Glomerular endothelial cell (primary cell): ENCODE data around the gene CATSPERZ. TPM values are rescaled to one million over a fixed set of nuclear protein-coding genes. Genes with fewer than 3 reads are reported as not detected.

ENCODE experiments used
- DNase-seq: peaks from one replicate; pipeline ENCODE4 v3.0.0-alpha.2; 2011; ENCODE audit warnings: low read depth, low spot score; ENCODE audit errors: extremely low read depth
- total RNA-seq: library from RNA; depleted of rRNA; stranded (reverse); fragments of >200 nt; gene quantifications from 2 replicates; pipeline ENCODE4 v1.2.3, GENCODE V29; 2015

CATSPERZ gene, protein sequence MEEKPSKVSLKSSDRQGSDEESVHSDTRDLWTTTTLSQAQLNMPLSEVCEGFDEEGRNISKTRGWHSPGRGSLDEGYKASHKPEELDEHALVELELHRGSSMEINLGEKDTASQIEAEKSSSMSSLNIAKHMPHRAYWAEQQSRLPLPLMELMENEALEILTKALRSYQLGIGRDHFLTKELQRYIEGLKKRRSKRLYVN
- total RNA-seq, result not detected in 2 replicates

DNA sequence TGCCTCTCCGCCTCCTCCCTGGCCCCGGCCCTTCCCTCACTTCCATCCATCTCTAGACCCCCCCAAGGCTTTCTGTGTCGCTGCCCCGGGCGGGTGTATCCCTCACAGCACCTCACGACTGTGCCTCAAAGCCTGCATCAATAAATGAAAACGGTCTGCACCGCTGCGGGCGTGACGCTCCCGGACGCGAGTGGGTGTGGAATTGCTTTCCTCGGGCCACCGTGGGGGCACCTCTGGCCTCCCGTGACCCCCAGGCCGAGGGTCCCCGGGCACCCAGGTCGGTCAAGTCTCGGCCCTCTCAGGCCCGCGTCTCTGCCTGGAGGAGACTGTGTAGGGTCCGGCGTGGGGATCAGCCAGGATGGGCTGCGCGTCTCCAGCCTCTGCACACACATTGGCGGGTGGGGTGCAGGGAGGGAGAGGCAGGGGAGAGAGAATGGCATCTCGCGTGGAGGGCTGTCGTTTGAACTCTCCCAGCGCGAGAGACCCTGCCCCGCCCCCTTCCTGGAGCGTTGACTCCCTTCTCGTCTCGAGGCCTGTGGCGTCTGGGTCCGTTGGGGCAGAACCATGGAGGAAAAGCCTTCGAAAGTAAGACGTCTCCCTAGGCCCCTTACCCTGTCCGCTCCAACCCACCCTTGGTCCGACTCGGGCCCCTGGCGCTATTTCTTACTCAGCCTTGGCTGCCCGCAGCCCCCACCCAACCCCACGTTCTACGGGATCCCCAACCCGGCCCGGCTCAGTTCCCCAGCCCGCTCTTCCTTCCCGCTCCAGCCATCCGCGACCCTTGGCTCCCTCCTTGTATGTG lies at the start of gene CATSPERZ:
TSS of gene CATSPERZ (plus strand) at position 512 of the 802 bp plus-strand sequence. CDS start at position 565, 53 bp downstream.
- no peak for DNase-seq

DNA sequence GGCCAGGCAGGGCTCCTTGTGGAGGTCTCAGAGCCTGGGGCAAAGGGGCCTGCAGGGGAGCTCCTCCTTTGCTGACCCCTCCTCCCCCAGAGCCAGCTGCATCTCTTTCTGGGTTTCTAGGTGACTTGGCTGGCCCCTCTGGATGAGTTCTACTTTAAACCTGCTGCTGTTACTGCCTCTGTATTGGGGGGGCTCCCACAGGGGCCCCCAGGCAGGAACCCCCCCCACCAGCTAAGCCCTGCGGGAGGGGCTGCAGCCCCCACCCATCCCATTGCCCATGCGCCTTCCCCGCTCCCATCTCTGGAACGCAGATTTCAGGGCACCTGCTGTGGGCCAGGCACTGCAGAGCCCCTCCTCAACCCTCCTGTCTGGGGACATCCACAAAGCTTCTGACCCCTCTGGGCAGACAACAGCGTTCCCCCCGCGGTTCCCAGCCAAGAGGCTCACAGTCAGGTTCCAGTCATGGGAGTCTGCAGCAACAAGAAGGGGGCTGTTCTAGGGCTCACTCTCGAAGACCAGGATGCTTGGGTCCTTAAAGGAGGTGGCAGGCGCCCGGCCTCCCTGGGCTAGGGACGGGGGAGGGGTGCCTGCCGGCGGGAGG lies 49.6 kb upstream of the CATSPERZ start:
- no peak for DNase-seq

DNA sequence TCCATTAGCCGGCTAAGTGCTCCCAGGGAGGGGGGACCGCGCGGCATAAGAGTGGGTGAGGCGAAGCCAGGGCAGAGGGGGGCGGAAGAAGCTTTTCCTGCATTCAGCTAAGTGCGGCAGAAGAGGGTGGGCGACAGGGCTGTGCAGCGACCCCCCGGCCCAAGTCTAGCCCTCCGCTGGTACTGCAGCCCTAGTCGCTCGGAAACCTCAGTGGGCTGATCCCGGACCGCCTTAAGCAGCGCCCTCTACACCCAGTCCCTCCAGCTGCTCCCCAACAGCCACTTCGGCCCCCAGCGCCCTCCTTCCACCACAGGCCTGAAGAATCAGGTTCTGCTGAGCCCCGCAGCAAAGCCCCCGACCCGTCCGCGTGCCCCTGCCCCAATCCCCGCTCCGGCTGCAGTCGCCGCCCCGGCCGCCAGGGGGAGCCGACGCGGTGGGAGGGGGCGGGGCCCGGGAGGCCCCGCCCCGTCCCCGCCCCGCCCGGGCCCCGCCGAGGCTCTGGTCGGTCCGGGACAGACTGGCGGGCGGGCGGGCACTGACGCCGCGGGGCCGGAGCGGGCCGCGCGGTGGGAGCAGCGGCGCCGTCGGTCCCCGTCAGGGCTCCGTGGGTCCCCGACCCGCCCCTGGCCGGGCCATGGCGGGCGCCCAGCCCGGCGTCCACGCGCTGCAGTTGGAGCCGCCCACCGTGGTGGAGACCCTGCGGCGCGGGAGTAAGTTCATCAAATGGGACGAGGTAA lies 49.0 kb upstream of the CATSPERZ start, which contains the start of gene PLCB3:
TSS of gene PLCB3 (plus strand) at position 515 of the 737 bp plus-strand sequence. CDS start at position 635, 120 bp downstream.
- no peak for DNase-seq

DNA sequence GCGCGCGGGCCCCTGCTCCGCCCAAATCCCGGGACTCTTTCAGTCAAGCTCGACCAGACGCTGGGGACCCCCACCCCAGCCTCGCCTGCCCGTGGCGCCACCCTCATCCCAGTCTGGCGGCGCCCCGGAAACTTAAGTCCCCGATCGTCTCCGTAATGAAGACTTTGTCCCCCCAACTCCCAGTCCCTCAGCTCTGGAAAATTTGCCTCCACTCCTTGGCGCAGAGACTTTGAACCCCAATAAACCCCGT lies 48.5 kb upstream of the CATSPERZ start:
- DNase-seq, result no peak

DNA sequence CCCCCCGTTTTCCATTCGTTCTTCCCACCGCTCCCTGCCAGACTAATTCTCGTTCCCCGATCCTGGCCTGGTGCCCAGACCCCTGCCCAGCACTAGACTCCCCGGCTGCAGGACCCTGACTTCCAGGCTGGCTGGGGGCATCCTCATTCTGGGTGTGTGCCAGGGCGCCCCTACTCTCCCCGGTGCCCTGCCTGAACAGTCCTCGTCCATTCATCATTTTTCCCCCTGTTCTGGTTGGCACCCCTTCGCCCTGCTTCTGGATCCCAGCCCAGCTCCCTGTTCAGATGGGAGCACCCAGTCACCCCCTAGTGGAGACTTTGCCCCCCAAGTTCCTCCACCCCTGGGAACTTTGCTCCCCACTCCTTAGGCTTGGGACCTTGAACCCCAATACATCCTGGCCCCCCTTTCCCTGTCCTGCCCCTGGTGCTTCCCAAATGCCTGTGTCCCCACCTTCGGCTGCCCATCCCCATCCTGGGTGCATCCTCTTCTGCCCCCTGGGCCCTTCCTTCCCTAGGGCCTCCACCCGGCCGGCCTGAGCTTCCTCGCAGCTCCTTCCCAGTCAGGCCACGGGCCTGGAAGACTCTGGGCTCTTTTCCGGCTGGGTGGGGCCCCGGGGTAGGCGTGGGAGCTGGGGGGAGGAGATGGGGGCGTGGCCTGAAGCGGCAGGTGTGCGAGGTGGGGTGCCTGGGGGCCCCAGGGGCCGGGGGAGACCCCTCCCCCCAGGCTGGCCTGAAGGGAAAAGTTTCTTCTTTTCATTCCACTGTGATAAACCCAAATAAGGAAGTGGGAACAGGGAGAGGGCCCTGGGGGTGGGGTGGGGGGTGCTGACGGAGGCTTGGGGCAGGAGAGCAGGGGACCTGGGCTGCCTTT lies 47.9 kb upstream of the CATSPERZ start:
- DNase-seq, result no peak

DNA sequence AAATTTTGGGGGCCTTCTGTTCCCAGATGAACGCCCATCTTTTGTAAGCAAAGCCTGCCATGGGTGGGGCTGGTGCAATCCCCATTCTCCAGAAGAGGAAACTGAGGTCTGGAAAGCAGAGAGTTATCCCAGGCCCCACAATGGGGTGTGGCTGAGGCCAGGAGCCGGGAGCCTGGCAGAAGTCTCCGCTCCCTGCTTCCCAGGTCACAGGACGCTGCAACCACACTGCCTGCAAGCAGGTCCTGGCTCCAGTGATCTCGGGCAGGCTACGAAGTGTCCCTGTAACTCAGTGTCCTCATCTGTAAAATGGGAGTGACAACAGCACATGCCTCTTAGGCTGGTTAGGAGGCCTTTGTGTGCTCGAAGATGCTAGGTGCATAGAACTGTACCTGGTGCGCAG lies 47.1 kb upstream of the CATSPERZ start:
- no peak for DNase-seq

DNA sequence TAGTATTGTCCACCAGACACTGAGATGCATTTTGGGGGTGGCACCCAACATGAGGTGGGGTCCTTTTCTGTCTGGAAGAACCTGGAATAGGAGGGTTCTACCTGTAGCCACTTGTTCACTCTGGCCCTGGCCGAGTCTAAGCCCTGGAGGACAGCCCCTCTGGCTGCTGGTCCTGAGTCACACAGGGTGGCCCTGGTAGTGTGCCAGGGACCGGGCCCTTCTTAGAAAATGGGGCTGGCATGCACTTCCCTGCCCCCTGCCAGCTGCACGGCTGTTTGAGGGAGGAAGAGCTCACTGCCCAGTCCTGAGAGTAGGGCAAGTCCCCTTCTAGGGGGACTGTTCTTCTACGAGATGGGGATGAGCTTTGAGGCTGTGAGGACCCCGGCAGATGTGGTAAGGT lies 46.7 kb upstream of the CATSPERZ start:
- no peak for DNase-seq

DNA sequence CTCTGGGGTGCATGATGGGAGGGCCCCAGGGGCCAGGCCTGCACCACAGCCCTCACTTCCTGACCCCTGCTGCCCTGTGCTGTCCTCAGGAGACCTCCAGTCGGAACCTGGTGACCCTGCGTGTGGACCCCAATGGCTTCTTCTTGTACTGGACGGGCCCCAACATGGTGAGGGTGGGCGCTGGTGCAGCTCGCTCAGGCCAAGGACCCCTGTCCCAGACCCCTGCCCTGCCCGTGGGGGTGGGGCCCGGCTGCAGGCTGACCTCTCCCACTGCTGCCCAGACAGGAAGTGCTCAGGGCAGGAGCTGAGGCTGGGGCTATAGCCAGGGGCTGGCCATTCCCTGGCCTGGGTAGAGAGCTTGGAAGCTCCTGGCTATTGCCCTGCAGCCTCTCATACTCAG lies 45.8 kb upstream of the CATSPERZ start:
- DNase-seq, result no peak

DNA sequence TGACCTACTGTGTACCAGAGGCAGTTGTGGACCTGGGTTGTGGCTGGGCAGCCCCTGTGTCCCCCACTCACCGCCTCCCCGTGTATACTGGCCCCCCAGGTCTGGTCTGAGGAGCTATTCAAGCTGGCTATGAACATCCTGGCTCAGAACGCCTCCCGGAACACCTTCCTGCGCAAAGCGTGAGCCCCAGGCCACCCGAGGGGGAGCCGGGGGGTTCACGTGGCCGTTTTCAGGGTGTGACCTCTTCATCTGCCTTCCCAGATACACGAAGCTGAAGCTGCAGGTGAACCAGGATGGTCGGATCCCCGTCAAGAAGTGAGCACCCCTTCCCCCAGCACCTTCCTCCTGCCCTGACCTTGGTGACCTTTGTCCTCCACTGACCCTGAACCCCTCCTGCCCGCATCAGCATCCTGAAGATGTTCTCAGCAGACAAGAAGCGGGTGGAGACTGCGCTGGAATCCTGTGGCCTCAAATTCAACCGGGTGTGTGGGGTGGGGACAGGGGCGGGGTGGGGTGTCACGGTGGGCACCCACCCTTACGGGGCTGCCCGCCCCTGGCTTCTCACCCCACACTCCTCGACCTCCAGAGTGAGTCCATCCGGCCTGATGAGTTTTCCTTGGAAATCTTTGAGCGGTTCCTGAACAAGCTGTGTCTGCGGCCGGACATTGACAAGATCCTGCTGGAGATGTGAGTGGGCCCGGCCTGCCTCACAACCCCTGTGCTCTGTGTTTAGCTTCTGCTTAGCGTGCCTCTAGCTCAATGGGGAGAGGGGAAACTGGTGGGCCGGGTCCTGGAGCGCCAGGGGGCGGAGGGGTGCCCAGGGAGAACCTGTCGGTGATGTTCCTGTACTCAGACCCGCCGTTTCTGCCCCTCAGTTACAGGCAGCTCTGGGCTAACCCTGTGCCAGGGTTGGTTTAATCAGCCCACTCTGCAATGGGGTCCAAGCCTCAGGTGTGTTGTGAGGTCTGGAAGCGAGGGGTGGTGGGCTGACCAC lies 44.7 kb upstream of the CATSPERZ start:
- DNase-seq, result no peak

DNA sequence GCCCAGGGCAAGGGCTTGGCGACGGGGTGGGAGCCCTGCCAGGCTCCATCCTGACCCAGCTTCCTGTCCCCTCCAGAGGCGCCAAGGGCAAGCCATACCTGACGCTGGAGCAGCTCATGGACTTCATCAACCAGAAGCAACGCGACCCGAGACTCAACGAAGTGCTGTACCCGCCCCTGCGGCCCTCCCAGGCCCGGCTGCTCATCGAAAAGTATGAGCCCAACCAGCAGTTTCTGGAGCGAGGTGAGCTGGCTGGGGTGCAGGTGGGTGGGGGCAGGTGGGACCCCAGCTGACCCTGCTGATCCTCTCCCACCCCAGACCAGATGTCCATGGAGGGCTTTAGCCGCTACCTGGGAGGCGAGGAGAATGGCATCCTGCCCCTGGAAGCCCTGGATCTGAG lies 43.9 kb upstream of the CATSPERZ start:
- no peak for DNase-seq

DNA sequence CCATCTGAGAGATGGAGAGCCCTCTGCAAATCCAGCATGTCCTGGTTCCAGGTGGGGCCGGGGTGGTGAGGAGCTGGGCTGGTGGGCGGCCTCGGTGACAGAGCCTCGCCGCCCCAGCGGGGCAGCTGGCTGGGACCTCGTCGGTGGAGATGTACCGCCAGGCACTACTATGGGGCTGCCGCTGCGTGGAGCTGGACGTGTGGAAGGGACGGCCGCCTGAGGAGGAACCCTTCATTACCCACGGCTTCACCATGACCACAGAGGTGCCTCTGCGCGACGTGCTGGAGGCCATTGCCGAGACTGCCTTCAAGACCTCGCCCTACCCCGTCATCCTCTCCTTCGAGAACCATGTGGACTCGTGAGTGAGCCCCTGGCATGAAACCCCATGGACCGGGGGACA lies 41.8 kb upstream of the CATSPERZ start:
- DNase-seq, result no peak

DNA sequence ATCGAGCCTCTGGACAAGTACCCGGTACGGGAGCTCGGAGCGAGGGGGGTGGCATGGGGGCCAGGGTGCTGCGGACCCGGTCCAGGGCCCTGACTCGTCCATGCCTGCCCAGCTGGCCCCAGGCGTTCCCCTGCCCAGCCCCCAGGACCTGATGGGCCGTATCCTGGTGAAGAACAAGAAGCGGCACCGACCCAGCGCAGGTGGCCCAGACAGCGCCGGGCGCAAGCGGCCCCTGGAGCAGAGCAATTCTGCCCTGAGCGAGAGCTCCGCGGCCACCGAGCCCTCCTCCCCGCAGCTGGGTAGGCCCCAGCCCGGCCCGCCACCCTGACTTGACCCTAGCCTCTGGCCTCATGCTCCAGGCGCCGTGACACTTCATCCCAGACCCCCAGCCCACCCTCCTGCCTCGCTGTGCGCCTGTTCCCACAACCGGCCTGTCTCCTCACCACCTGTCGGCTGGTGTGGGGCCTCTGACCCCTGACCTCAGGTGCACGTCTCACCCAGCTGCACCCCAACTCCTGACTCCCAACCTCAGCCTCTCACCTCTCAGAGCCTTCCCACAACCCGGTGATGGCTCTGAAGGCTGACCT lies 41.1 kb upstream of the CATSPERZ start:
- DNase-seq, result no peak

DNA sequence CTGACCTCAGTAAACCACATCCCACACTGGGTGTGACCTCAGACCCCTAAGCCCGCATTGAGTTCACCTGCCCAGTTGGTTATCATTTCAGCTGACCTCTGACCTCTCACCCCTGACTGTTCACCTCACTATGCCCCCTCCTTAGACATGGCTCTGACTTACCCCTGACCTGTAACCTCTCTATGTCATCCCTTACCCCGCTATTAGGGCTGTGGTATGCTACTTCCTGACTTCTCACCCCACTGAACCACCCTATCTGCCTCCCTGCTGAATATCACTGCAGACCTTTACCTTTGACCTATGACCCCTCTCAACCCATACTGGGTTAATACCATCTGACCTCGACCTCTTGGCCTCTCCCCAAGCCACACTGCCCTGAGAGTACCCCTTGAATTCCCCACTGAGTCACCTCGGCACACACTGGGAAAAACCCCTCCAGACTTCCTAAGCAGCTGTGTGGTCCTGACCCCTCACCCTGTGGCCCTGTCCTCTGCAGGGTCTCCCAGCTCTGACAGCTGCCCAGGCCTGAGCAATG lies 40.6 kb upstream of the CATSPERZ start:
- no peak for DNase-seq

DNA sequence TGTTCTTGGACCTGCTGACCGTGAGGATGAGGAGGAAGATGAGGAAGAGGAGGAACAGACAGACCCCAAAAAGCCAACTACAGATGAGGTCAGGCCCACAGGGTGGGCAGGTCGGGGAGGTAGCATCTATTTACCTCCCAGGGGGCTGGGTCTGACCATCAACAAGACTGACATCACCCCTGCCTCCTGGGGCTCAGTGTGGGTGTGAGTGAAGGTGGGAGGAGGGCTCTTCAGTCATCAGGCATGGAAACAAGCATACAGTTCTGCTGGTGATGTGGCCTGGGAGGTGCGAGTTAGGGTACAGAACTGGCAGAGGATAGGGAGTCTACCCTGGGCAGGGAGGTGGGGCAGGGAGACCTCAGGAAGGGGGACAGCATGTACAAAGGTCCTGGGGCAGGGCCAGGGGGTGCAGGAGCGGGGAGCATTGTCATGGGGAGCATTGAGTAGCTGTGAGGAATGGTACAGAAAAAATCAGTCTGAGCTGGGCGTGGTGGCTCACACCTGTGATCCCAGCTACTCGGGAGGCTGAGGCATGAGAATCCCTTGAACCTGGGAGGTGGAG lies 39.9 kb upstream of the CATSPERZ start:
- no peak for DNase-seq

DNA sequence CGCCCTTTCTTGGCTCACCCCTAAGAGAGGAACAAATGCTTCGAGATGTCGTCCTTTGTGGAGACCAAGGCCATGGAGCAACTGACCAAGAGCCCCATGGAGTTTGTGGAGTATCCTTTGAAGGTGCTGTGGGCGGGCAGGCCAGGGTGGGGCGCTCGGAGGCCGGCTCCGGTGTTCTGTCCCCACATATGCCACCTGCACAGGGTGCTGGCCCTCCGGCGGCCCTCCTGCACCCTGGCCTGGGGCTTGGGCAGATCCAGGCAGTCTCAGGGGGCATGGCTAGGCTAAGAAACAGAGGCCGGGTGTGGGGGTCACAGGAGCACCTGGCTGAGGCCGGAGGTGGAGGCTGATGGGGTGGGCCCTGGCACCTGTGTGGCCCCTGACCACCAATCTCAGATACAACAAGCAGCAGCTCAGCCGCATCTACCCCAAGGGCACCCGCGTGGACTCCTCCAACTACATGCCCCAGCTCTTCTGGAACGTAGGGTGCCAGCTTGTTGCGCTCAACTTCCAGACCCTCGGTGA lies 38.5 kb upstream of the CATSPERZ start:
- DNase-seq, result no peak

DNA sequence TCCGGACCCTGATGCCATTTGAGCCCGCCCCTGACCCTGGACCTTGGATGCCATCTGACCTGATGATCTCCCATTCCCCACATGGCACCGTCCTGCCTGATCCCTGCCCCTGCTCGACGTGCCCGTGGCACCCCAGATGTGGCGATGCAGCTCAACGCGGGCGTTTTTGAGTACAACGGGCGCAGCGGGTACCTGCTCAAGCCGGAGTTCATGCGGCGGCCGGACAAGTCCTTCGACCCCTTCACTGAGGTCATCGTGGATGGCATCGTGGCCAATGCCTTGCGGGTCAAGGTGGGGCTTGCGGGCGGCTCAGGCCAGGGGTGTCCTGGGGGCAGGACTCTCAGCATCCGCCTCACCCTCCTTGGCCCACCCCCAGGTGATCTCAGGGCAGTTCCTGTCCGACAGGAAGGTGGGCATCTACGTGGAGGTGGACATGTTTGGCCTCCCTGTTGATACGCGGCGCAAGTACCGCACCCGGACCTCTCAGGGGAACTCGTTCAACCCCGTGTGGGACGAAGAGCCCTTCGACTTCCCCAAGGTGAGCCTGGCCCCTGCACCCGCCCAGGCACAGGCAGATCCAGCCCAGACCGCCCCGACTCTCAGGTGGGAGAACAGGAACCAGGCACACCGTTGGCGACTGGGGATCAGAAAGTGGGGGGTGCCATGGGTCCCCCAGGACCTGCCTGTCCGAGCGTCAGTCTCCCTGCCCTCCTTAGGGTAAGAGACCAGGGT lies 37.7 kb upstream of the CATSPERZ start:
- DNase-seq, result no peak
